HepG2 (cell line): ENCODE data around the gene TPGS1. TPM values are rescaled to one million over a fixed set of nuclear protein-coding genes. Genes with fewer than 3 reads are reported as not detected.

Experiments
- BCL3 ChIP-seq: sonication (generic); formaldehyde crosslinking; IDR thresholded peaks from 2 replicates; pipeline ENCODE4 v1.5.1; 2020; ENCODE audit warnings: mild to moderate bottlenecking, missing genetic modification reagents, moderate library complexity
- BRD4 ChIP-seq: sonication (generic); formaldehyde crosslinking; IDR thresholded peaks from 2 replicates; pipeline ENCODE4 v1.4.0; 2020; ENCODE audit warnings: missing genetic modification reagents
- CAMTA2 ChIP-seq: sonication (generic); formaldehyde crosslinking; IDR thresholded peaks from 2 replicates; pipeline ENCODE4 v1.4.0; 2020; ENCODE audit warnings: mild to moderate bottlenecking, missing genetic modification reagents, borderline replicate concordance
- CENPT ChIP-seq: sonication (generic); formaldehyde crosslinking; IDR thresholded peaks from 2 replicates; pipeline ENCODE4 v1.8.0; 2022; ENCODE audit warnings: low read depth, mild to moderate bottlenecking, moderate library complexity, missing genetic modification reagents
- FOXP1 ChIP-seq, 2 experiments: fragments of 450-650 bp in 1 of 2; IDR thresholded peaks; 2 replicates each; pipeline ENCODE4 v1.6.1; 2017 to 2018; ENCODE audit warnings: antibody characterized with exemption in 1 of 2
- GMEB2 ChIP-seq: IDR thresholded peaks from 2 replicates; pipeline ENCODE4 v1.6.1; 2016; ENCODE audit warnings: missing biosample characterization, missing genetic modification reagents, low read depth
- HHEX ChIP-seq: IDR thresholded peaks from 2 replicates; pipeline ENCODE4 v1.6.1; 2016; ENCODE audit warnings: control low read depth
- HNRNPLL ChIP-seq: fragments of 200-400 bp; formaldehyde crosslinking; IDR thresholded peaks from 2 replicates; pipeline ENCODE4 v1.6.1; 2017; ENCODE audit warnings: mild to moderate bottlenecking, low read depth, low read length; ENCODE audit not compliant: poor library complexity, severe bottlenecking
- KLF11 ChIP-seq: IDR thresholded peaks from 2 replicates; pipeline ENCODE4 v1.6.1; 2016; ENCODE audit warnings: missing compliant biosample characterization
- NR0B2 ChIP-seq: sonication (generic); formaldehyde crosslinking; IDR thresholded peaks from 2 replicates; pipeline ENCODE4 v1.4.0; 2020; ENCODE audit warnings: mild to moderate bottlenecking, missing genetic modification reagents
- PITX1 ChIP-seq: sonication (generic); formaldehyde crosslinking; IDR thresholded peaks from 2 replicates; pipeline ENCODE4 v1.5.1; 2020; ENCODE audit warnings: mild to moderate bottlenecking, missing genetic modification reagents
- PLRG1 ChIP-seq: fragments of 450-650 bp; conservative IDR thresholded peaks from 2 replicates; pipeline ENCODE4 v1.6.1; 2016
- XRCC5 ChIP-seq: fragments of 200-400 bp; formaldehyde crosslinking; optimal IDR thresholded peaks from 2 replicates; pipeline ENCODE3; 2017; ENCODE audit warnings: mild to moderate bottlenecking, low read length
- ZNF143 ChIP-seq: sonication (generic); formaldehyde crosslinking; IDR thresholded peaks from 2 replicates; pipeline ENCODE4 v1.4.0; 2020; ENCODE audit warnings: missing genetic modification reagents
- ZNF260 ChIP-seq: sonication (generic); formaldehyde crosslinking; IDR thresholded peaks from 2 replicates; pipeline ENCODE4 v1.4.0; 2020; ENCODE audit warnings: missing genetic modification reagents, low read depth, mild to moderate bottlenecking, borderline replicate concordance
- ZNF280B ChIP-seq: sonication (generic); formaldehyde crosslinking; IDR thresholded peaks from 2 replicates; pipeline ENCODE4 v1.5.0; 2020; ENCODE audit warnings: missing genetic modification reagents, mild to moderate bottlenecking, borderline replicate concordance
- ZNF468 ChIP-seq: sonication (generic); formaldehyde crosslinking; IDR thresholded peaks from 2 replicates; pipeline ENCODE4 v1.8.0; 2022; ENCODE audit warnings: mild to moderate bottlenecking, moderate library complexity, missing genetic modification reagents
- ZNF687 ChIP-seq: sonication (generic); formaldehyde crosslinking; IDR thresholded peaks from 2 replicates; pipeline ENCODE4 v1.5.1; 2020; ENCODE audit warnings: mild to moderate bottlenecking, missing genetic modification reagents, moderate library complexity
- ZNF747 ChIP-seq: sonication (generic); formaldehyde crosslinking; IDR thresholded peaks from 2 replicates; pipeline ENCODE4 v1.8.1; 2023; ENCODE audit warnings: missing genetic modification reagents, mild to moderate bottlenecking, borderline replicate concordance
- ZNF775 ChIP-seq: sonication (generic); formaldehyde crosslinking; IDR thresholded peaks from 2 replicates; pipeline ENCODE4 v1.4.0; 2020; ENCODE audit warnings: missing genetic modification reagents, mild to moderate bottlenecking, moderate library complexity, borderline replicate concordance
- ZNF878 ChIP-seq: sonication (generic); formaldehyde crosslinking; IDR thresholded peaks from 2 replicates; pipeline ENCODE4 v1.8.1; 2023; ENCODE audit warnings: mild to moderate bottlenecking, missing genetic modification reagents, moderate library complexity
- polyA plus RNA-seq, 8 experiments: library from polyadenylated mRNA; depleted of rRNA in 3 of 8; stranded (reverse) in 7 of 8; unstranded in 1 of 8; fragments of >200 nt; fragmentation: Illumina TruSeq in 4 of 8; extraction: Trizol in 4 of 8; gene quantifications; 2 replicates each; pipeline versions ENCODE4 v1.2.1 to v1.2.3, GENCODE V29; 2011 to 2016; ENCODE audit warnings: low read depth in 4 of 8, missing spikeins in 1 of 8, mixed read lengths in 1 of 8; ENCODE audit not compliant: insufficient read depth in 1 of 8
- total RNA-seq, 5 experiments: library from RNA; depleted of rRNA; stranded (reverse); fragments of >200 nt; fragmentation: Illumina TruSeq; extraction: Trizol; gene quantifications; 2 replicates each; pipeline ENCODE4 v1.2.3, GENCODE V29; 2016; ENCODE audit warnings: low read depth in 1 of 5

TPGS1 gene
- total and polyA plus RNA-seq, 2 of the 13 experiments (the other 11 are each of a cell fraction or from before 2014, with no cell fraction given), result 1.1 to 6.2 TPM

- TF ChIP-seq CAMTA2 (CRISPR knock-in tag) (no peak), ZNF280B (no peak), BRD4 (CRISPR knock-in tag) (no peak), KLF11 (CRISPR knock-in tag) (no peak), ZNF143 (CRISPR knock-in tag) (0 out of 2 replicates have a peak, but pooled peaks have one; percentile 20), PITX1 (CRISPR knock-in tag) (no peak), XRCC5 (no peak), ZNF468 (0 out of 2 replicates have a peak, but pooled peaks have one; percentile 35), FOXP1 (IDR thresholded peaks at IDR 0.05) (no peak), FOXP1 (CRISPR knock-in tag; IDR thresholded peaks at IDR 0.05) (no peak), BCL3 (CRISPR knock-in tag) (peak; percentile 22; the same call in 1 of the 2 replicates), GMEB2 (no peak), ZNF747 (CRISPR knock-in tag) (no peak), PLRG1 (no peak), ZNF687 (CRISPR knock-in tag) (peak; percentile 74), CENPT (CRISPR knock-in tag) (no peak), ZNF260 (CRISPR knock-in tag) (no peak), ZNF878 (CRISPR knock-in tag) (no peak), NR0B2 (CRISPR knock-in tag) (no peak), HNRNPLL (peak; percentile 54), HHEX (CRISPR knock-in tag) (no peak), ZNF775 (CRISPR knock-in tag) (no peak)
Observed at GRCh38 chr19:497869-498510, 9.3 kb upstream of the TPGS1 start (continued).
